BE2C (cell line): ENCODE data around the gene LRRC23. TPM values are rescaled to one million over a fixed set of nuclear protein-coding genes. Genes with fewer than 3 reads are reported as not detected.

ENCODE experiments used
- DNase-seq: peaks from one replicate; pipeline ENCODE4 v3.0.0-alpha.2; 2020
- H3K27me3 ChIP-seq: fragments of 250-450 bp; sonication (Bioruptor Pico); 2 replicates; pipeline ENCODE4 v1.5.1; 2020; ENCODE audit warnings: mild to moderate bottlenecking
- H3K36me3 ChIP-seq: fragments of 250-450 bp; sonication (Bioruptor Pico); 2 replicates; pipeline ENCODE4 v1.5.1; 2020; ENCODE audit warnings: mild to moderate bottlenecking
- H3K4me1 ChIP-seq: fragments of 250-450 bp; sonication (Bioruptor Pico); 2 replicates; pipeline ENCODE4 v1.5.1; 2020
- H3K4me3 ChIP-seq: 2 replicates; pipeline ENCODE4 v1.5.1; 2011; ENCODE audit warnings: low read depth, low read length
- H3K9me3 ChIP-seq: fragments of 250-450 bp; sonication (Bioruptor Pico); 2 replicates; pipeline ENCODE4 v1.5.1; 2020
- CTCF ChIP-seq: IDR thresholded peaks from 2 replicates; pipeline ENCODE4 v1.5.1; 2012; ENCODE audit warnings: mild to moderate bottlenecking, low read depth, low read length
- polyA plus RNA-seq: library from polyadenylated mRNA; unstranded; fragments of >200 nt; gene quantifications from one replicate; pipeline ENCODE4 v1.2.1, GENCODE V29; 2012; ENCODE audit warnings: low read depth, missing spikeins; ENCODE audit not compliant: insufficient read length, insufficient read depth

LRRC23 gene
- polyA plus RNA-seq, result 8.9 TPM

- H3K9me3 ChIP-seq, result no peaks in the 10 kb centered on the region
- TF ChIP-seq CTCF, result no peak
- peak within 1 kb of the TSS; percentile 84 for H3K4me3 ChIP-seq
- H3K36me3 ChIP-seq, result no peaks in the 10 kb centered on the region
- DNase-seq, result peak; percentile 97
- no peaks in the 10 kb centered on the region for H3K27me3 ChIP-seq
- H3K4me1 ChIP-seq, result peaks cover 7% of the 10 kb centered on the region
These were observed at the start of gene LRRC23 for GRCh38 chr12:6904280-6905276. Gene LRRC23 (plus strand): TSS chr12:6904822. CDS start chr12:6905634, 812 bp downstream.

- DNase-seq, result no peak
- no peaks in the 10 kb centered on the region for H3K27me3 ChIP-seq
- no peaks in the 10 kb centered on the region; the same call in 1 of the 2 replicates for H3K4me1 ChIP-seq
- no peak overlapping the region for H3K4me3 ChIP-seq
- no peaks in the 10 kb centered on the region for H3K9me3 ChIP-seq
- TF ChIP-seq CTCF, result no peak
- H3K36me3 ChIP-seq, result peaks cover 54% of the 10 kb centered on the region
These were observed 49.3 kb upstream of the LRRC23 start for GRCh38 chr12:6855322-6855721.

- no peak for DNase-seq
- peaks cover 77% of the 10 kb centered on the region for H3K36me3 ChIP-seq
- TF ChIP-seq CTCF, result no peak
- H3K27me3 ChIP-seq, result no peaks in the 10 kb centered on the region
- H3K4me1 ChIP-seq, result no peaks in the 10 kb centered on the region
- H3K9me3 ChIP-seq, result no peaks in the 10 kb centered on the region
- no peak overlapping the region for H3K4me3 ChIP-seq
These were observed 45.8 kb upstream of the LRRC23 start for GRCh38 chr12:6858799-6859198.

- Histone ChIP-seq H3K27me3 (no peaks in the 10 kb centered on the region), H3K9me3 (no peaks in the 10 kb centered on the region), H3K4me1 (no peaks in the 10 kb centered on the region), H3K36me3 (peaks cover 82% of the 10 kb centered on the region), H3K4me3 (no peak overlapping the region)
- DNase-seq, result no peak
- TF ChIP-seq CTCF, result no peak
These were observed 44.5 kb upstream of the LRRC23 start for GRCh38 chr12:6860116-6860515.

GRCh38 chr12:6860942-6861341, 43.7 kb upstream of the LRRC23 start:
- Histone ChIP-seq H3K4me3 (no peak overlapping the region), H3K36me3 (peaks cover 82% of the 10 kb centered on the region), H3K4me1 (no peaks in the 10 kb centered on the region), H3K9me3 (no peaks in the 10 kb centered on the region), H3K27me3 (no peaks in the 10 kb centered on the region)
- no peak for TF ChIP-seq CTCF
- no peak for DNase-seq

GRCh38 chr12:6861391-6861790, 43.2 kb upstream of the LRRC23 start:
- Histone ChIP-seq H3K36me3 (peaks cover 84% of the 10 kb centered on the region), H3K9me3 (no peaks in the 10 kb centered on the region), H3K4me1 (peaks cover under 1% of the 10 kb centered on the region), H3K27me3 (no peaks in the 10 kb centered on the region), H3K4me3 (no peak overlapping the region)
- TF ChIP-seq CTCF, result no peak
- DNase-seq, result no peak
